Smooth muscle cell of the brain vasculature (primary cell): ENCODE data around the gene CASKIN1.

Experiments used
- DNase-seq: peaks from one replicate; pipeline ENCODE4 v3.0.0-alpha.2; 2012; ENCODE audit warnings: low read depth, low spot score

CASKIN1 gene

GRCh38 chr16:2232094-2232990 is 35.9 kb upstream of the CASKIN1 start:
- DNase-seq, result no peak

- DNase-seq, result no peak
Observed at GRCh38 chr16:2231016-2231931, 34.9 kb upstream of the CASKIN1 start.

GRCh38 chr16:2230376-2230775 is 34.0 kb upstream of the CASKIN1 start:
- no peak for DNase-seq

GRCh38 chr16:2229632-2230250 is 33.3 kb upstream of the CASKIN1 start:
- no peak for DNase-seq

- DNase-seq, result no peak
Observed at GRCh38 chr16:2229091-2229490, 32.7 kb upstream of the CASKIN1 start.

- DNase-seq, result no peak
Observed at GRCh38 chr16:2228161-2228824, 31.9 kb upstream of the CASKIN1 start.

- no peak for DNase-seq
Observed at GRCh38 chr16:2226918-2227317, 30.5 kb upstream of the CASKIN1 start.

- DNase-seq, result no peak
Observed at GRCh38 chr16:2226245-2226793, 29.9 kb upstream of the CASKIN1 start.

GRCh38 chr16:2223942-2224486 is 27.6 kb upstream of the CASKIN1 start:
- DNase-seq, result no peak

GRCh38 chr16:2223221-2223941 is 27.0 kb upstream of the CASKIN1 start, which contains the start of gene E4F1:
E4F1 (plus strand) TSS chr16:2223591; CDS start chr16:2223614, 23 bp downstream.
- DNase-seq, result peak; percentile 99

GRCh38 chr16:2216330-2216729 is 19.9 kb upstream of the CASKIN1 start:
- no peak for DNase-seq

- DNase-seq, result no peak
Observed at GRCh38 chr16:2214719-2214968, 18.2 kb upstream of the CASKIN1 start, which contains the start of gene PGP. PGP (minus strand) TSS chr16:2214840; CDS start chr16:2214777, 63 bp downstream.

GRCh38 chr16:2213817-2214718 is 17.7 kb upstream of the CASKIN1 start:
- no peak for DNase-seq

- no peak for DNase-seq
Observed at GRCh38 chr16:2212362-2213324, 16.2 kb upstream of the CASKIN1 start.

GRCh38 chr16:2211923-2212347 is 15.5 kb upstream of the CASKIN1 start:
- no peak for DNase-seq

- DNase-seq, result no peak
Observed at GRCh38 chr16:2210386-2211365, 14.3 kb upstream of the CASKIN1 start, which contains the start of gene BRICD5. BRICD5 (minus strand) TSS chr16:2210863; CDS start chr16:2210833, 30 bp downstream.

GRCh38 chr16:2210009-2210332 is 13.6 kb upstream of the CASKIN1 start:
- no peak for DNase-seq
